Dedifferentiated amniotic fluid mesenchymal stem cell (primary cell): ENCODE results near the gene RAB25.

Experiments used
- DNase-seq: peaks from one replicate; pipeline ENCODE4 v3.0.0-alpha.2; 2016; ENCODE audit errors: extremely low spot score

Gene RAB25

GRCh38 chr1:156079762-156080161 lies 18.8 kb downstream of the RAB25 start:
- no peak for DNase-seq

- no peak for DNase-seq
These were observed 19.4 kb downstream of the RAB25 start for GRCh38 chr1:156080241-156080862.

DNA sequence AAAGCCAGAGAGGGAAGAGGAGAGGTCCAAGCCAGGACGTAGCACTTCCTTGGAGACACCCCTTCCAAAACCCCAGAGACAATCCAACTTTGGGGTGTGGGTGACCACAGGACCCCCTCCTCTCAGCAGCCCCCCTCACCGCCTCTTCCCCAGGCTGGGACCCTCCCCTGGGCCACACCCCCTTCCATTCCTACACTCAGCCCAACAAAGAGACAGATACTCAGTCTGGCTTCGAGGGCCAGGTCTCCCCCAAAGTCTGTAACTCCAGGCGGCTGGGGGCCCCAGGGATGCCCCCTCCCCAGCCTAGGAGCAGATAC lies 19.9 kb downstream of the RAB25 start:
- DNase-seq: no peak

DNA sequence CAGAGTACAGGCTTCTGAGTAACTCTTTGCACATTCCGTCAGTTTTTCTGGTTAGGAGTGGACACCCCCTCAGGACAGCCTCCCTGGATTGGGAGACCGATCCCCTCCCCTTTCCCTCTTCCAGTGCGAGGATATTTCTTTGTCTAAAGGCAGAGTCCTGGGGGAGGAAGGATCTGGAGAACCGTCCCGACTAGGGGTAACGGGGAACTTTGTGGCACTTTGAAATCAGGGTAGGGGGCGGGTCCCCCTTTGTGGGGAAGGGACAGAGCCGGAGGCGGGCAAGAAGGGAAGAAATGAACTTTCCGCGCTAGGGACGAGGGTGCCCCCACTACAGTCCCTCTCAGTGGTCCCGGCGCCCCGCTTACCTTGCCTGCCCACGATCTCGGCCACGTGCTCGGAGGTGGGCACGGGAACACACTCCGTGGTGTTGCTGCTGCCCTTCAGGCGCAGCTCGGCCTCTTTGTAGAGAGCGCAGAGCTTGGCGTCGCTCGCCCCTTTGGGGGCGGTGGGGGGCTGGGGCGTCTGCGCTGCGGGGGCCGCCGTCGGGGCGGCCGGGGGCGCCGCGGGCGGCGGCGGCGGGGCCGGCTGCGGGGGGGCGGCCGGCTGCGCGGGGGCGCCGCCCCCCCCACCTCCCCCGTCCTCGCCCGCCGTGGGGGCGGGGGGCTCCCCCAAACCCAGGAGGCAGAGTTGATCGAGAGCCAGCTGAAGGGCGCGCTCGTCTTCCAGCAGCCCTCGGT lies 20.4 kb downstream of the RAB25 start:
- no peak for DNase-seq

GRCh38 chr1:156081917-156082308 lies 21.0 kb downstream of the RAB25 start:
- no peak for DNase-seq

GRCh38 chr1:156082309-156083091 lies 21.5 kb downstream of the RAB25 start, which contains the start of gene MEX3A:
TSS of gene MEX3A (minus strand) at chr1:156082465. CDS start at chr1:156081998, 467 bp downstream.
- peak; percentile 54 for DNase-seq

DNA sequence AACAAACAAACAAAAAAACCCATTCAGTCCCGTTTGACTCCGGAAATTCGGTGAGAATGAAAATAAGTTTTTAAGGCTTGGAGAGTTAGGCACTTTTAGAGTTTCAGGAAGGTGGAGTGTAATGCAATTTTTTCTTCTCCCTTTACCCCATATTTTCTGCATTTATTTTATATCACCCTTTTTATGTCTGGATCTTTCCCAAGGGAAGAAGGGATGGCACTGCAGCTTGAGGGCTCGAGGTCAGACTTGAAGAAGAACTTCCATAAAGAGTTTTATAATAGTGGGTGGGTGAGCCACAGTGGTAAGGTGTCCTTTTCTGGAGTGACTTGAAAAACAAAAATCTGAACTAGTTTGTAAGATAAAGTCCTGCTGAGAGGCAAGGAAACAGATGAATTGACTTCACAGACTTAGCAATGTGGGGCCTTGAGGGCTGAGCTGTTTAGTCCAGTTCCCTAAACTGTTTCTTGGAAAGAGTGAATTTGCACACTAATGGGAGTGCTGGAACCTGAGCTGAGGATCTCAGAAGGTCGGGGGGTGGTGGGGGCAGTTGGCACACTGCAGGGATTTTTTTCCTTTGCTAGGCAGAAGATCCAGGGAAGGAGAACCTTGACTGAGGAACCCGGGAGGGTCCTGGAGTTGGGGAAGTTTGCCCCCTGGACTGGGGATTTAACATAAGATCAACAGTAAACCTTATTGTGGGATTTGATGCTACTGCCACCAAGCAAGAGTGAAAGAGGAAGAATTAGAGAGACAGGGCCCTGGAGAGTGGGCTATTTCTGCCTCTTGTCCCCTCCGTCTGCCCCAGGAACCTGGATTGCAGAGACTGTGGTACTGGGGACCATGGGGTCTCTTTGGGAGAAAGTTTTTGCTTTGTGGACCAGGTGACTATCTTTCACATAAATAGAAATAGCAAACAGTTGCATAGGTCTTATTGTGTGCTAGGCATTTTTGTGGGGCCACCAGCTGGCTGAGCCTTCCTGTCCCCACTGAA lies 23.1 kb downstream of the RAB25 start:
- DNase-seq: no peak

- no peak for DNase-seq
These were observed 25.3 kb downstream of the RAB25 start for GRCh38 chr1:156086256-156086662.

GRCh38 chr1:156089704-156090103 lies 28.7 kb downstream of the RAB25 start:
- no peak for DNase-seq

DNA sequence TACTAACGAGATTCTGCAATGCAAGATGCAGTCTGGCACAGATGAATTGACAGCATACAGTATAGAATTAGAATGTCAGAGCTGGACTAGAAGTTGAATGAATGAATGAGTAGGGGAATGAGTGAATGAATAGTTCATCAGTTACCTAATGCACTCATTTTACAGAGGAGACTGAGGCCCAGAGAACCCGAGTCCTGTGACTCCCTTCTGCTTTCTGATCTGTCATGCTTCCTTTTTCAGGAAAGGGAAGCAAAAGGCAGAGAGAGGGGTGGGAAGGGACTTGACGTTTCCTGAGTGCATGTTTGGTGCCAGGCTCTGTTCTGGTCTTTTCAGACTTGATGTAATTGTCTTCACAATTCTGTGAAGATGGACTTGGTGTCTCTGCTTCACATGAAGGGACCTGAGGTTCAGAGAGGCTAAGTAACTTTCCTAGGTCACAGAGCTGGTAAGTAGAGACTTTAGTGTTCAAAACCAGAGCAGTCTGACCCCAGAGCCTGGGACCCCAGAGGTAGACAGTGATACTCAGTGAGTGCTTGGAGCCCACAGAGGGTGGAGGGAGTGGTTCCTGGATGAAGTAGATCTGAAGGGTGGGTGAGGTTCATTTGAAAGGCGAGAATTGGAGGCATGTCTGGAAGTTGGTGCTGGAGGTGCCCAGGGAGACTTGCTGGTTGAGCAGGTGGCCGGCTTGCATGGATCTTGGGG lies 29.3 kb downstream of the RAB25 start:
- DNase-seq: no peak

GRCh38 chr1:156090840-156091188 lies 29.9 kb downstream of the RAB25 start:
- DNase-seq: peak; percentile 72

- DNase-seq: no peak
These were observed 30.6 kb downstream of the RAB25 start for GRCh38 chr1:156091610-156092009.

DNA sequence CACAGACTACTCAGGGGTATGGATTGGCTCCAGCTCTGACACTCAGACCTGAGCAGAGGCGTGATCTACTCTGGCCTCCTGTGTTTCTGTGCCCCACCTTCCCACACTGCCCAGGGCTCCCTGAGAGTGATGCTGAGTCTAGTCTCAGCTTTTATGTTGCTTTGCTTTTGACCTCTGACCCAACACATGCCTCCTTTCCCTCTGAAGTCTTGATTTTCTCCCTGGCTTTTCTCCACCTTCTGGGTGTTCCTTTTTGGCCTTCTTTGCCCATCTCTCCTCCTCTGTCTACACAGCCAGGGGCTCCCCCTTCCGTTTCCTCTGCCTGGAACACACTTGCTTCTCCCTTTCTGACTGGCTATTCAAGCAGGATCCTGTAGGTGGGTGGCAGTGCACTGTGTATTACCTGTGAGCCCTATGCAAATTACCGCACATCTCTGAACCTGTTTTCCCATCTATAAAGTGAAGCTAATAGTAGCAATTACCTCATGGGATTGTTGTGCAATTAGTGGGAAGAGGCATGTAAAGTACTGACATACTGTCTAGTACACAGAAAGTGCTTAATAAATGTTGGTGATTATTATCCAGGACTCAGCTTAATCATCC lies 35.0 kb downstream of the RAB25 start:
- DNase-seq: no peak

DNA sequence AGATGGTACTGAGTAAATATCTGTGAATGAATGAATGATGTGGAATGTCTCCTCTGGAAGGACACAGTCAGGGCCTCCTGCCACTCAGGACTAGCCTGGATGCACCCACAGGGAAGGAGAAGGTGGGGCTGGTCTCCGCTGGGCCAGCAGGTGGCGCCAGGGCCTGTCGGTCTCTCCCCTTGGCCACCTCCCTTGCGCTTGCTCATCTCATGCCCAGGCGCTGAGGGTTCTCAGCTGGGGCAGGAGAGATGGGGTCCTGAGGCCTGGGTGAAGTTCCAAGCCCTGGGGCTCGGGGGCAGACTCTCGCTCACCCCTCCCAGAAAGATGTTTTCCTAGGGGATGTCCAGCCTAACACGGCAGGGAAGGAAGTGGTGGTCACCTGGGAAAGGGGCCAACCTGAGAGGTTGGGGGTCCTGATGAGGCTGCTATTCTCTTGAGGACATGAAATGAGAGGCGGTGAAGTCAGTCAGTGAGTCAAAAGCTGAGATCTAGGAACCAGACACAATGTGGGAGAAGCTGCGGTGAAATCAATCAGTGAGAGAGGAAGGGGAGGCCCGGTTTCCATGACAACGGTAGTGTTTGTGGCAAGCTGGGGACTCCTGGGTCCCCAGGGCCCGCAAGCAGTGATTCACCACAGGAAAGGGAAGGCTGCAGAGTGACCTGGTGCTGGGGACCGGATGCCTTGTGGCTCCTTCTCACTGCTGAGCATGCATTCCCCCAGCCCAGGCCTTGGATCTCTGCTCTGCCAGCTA lies 35.9 kb downstream of the RAB25 start:
- peak; percentile 85 for DNase-seq

DNA sequence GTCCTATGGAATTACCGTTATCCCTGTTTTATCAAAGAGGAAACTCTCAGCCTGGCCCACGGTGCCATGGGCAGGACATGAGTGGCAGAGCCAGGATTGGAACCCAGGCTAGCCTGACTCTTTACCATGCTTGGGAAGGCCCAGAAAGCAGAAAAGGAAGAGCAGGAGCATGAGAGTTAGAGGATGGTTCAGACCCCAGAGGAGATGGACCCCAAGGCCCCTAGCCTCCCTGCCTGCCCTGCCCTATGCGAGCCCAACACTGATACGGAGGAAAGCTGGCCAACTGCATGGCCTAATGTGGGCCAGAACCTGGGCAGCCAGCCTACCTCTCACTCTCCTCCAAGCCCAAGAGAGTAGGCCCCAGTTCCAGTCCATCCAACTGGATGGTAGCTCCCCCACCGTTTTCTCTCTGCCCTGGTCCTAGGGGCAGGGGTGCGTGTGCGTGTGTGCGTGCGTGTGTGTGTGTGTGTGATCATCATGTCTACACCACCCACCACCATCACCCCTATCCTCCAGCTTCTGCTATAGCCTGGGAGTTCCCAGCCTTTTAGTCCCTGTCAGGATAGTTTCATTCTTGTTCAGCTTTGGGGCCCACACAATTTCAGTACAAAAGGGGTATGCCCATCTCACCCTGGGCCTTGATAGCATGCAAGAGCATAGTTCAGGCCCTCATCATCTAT lies 36.7 kb downstream of the RAB25 start:
- DNase-seq: no peak

GRCh38 chr1:156098784-156099183 lies 37.8 kb downstream of the RAB25 start:
- no peak for DNase-seq

GRCh38 chr1:156099282-156099681 lies 38.3 kb downstream of the RAB25 start:
- no peak for DNase-seq

DNA sequence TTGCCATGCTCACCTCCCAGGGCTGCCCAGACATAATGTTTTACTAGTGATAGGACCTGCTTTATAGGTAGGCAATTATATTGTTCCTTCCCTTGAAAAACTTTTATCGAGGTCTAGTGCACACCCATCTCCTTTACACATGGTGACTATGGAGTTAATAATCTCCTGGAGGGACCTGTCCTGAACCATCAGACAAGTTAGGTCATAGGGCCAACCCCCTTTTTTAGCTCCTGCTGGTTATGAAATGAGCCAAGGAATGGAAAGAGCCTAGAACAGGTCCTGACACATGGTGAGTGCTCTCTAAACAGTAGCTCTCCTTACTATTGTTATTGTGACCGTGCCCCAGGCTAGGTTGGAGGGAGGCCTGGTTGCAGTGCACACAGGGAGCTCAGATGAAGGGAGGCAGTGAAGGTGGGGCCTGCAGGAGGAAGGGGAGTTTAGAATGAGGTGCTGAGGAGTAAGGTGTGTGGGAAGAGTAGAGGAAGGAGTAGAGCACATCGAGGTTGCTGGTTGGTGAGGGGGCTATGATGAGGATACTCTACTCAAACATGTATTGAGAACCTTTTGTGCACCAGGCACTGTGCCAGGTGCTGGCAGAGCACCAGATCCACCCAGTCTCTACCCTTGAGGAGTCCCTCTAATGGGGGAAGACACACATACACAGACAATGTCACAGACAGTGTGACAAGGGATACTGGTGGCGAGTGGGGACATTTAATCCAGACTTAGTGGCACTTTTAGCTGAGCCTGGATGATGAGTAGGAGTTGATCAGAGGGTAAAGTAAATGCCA lies 39.4 kb downstream of the RAB25 start:
- DNase-seq: no peak

DNA sequence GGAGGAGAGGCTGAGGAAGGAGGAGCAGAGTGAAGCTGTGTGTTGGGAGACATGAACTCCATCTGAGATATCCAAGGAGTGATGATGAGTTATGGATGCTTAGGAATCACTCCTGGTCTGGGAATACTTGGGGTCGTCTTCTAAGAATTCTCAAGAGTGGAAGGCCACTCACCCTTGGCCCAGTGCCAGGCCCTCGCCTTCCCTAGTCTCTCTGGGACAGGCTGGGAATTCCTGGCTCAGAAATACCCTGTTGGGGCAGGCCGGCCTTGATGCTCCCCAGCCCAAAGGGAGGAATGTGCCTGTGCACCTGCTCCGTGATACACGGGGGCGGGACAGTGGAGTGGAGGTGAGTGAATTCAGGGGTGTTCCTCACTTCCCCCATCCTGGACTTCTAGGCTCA lies 40.9 kb downstream of the RAB25 start:
- DNase-seq: no peak
